CD14-positive monocyte (primary cell): ENCODE measurements around the gene SEC14L2. TPM values are rescaled to one million over a fixed set of nuclear protein-coding genes. Genes with fewer than 3 reads are reported as not detected.

Experiments used
- DNase-seq, 3 donors: peaks; one replicate each; pipeline ENCODE4 v3.0.0-alpha.2; 2011 to 2022
- H2AFZ ChIP-seq: 2 replicates; pipeline ENCODE4 v1.6.0; 2012; ENCODE audit warnings: mild to moderate bottlenecking, low read depth, low read length, inconsistent platforms; ENCODE audit not compliant: insufficient read depth, poor library complexity, severe bottlenecking
- H3K27ac ChIP-seq, 2 donors: 1 replicate in 1 of 2; 2 replicates in 1 of 2; pipeline ENCODE4 v1.5.1; 2012 to 2013; ENCODE audit warnings: low read length in 2 of 2, control low read depth in 1 of 2, inconsistent platforms in 1 of 2, low read depth in 1 of 2, mild to moderate bottlenecking in 1 of 2
- H3K27me3 ChIP-seq, 2 donors: one replicate each; pipeline versions ENCODE4 v1.6.0 to v1.6.1; 2011 to 2013; ENCODE audit warnings: low read length in 2 of 2; ENCODE audit not compliant: control insufficient read depth in 2 of 2, insufficient read depth in 2 of 2
- H3K36me3 ChIP-seq, 2 donors: replicated peaks in 1 of 2; 1 replicate in 1 of 2; 2 replicates in 1 of 2; pipeline versions ENCODE4 v1.5.1 to v1.6.1; 2012 to 2013; ENCODE audit warnings: low read length in 2 of 2, control low read depth in 1 of 2, inconsistent platforms in 1 of 2, mild to moderate bottlenecking in 1 of 2; ENCODE audit not compliant: insufficient read depth in 2 of 2, control insufficient read depth in 1 of 2
- H3K4me1 ChIP-seq, 2 donors: 1 replicate in 1 of 2; 2 replicates in 1 of 2; pipeline versions ENCODE4 v1.5.1 to v1.6.1; 2012 to 2013; ENCODE audit warnings: low read length in 2 of 2, control low read depth in 1 of 2, inconsistent platforms in 1 of 2, mild to moderate bottlenecking in 1 of 2, moderate library complexity in 1 of 2; ENCODE audit not compliant: insufficient read depth in 2 of 2, control insufficient read depth in 1 of 2
- H3K4me2 ChIP-seq: replicated peaks from 2 replicates; pipeline ENCODE3; 2012; ENCODE audit warnings: low read length, moderate library complexity, mild to moderate bottlenecking; ENCODE audit not compliant: poor library complexity, severe bottlenecking; ENCODE audit errors: extremely low read depth
- H3K4me3 ChIP-seq, 3 experiments: fragments of 200-600 bp in 1 of 3; sonication (generic) in 1 of 3; replicated peaks in 1 of 3; 1 replicate in 2 of 3; 2 replicates in 1 of 3; pipeline ENCODE4 v1.5.1; 2011 to 2013; ENCODE audit warnings: low read length in 3 of 3, mild to moderate bottlenecking in 3 of 3, control low read depth in 2 of 3, low read depth in 2 of 3, inconsistent platforms in 1 of 3, moderate library complexity in 1 of 3
- H3K79me2 ChIP-seq: 2 replicates; pipeline ENCODE4 v1.6.0; 2012; ENCODE audit warnings: mild to moderate bottlenecking, control low read depth, inconsistent platforms, low read length, moderate library complexity; ENCODE audit not compliant: insufficient read depth
- H3K9ac ChIP-seq: 2 replicates; pipeline ENCODE4 v1.6.0; 2017; ENCODE audit warnings: low read length, mild to moderate bottlenecking; ENCODE audit not compliant: insufficient read depth, poor library complexity, severe bottlenecking
- H3K9me3 ChIP-seq, 2 donors: replicated peaks in 1 of 2; 1 replicate in 1 of 2; 2 replicates in 1 of 2; pipeline versions ENCODE4 v1.5.1 to v1.6.1; 2012 to 2013; ENCODE audit warnings: low read length in 2 of 2, control low read depth in 1 of 2; ENCODE audit not compliant: control insufficient read depth in 1 of 2, insufficient read depth in 1 of 2
- H4K20me1 ChIP-seq: 2 replicates; pipeline ENCODE4 v1.6.0; 2012; ENCODE audit warnings: mild to moderate bottlenecking, low read length, control low read depth, moderate library complexity; ENCODE audit not compliant: insufficient read depth
- H3K27ac Mint-ChIP-seq, 7 donors: one replicate each; pipeline ENCODE4 v1.8.0; 2020; ENCODE audit warnings: mild to moderate bottlenecking in 7 of 7, mixed read lengths in 7 of 7, moderate library complexity in 6 of 7, inconsistent platforms in 2 of 7
- H3K27me3 Mint-ChIP-seq, 3 donors: one replicate each; pipeline ENCODE4 v1.8.0; 2021 to 2022; ENCODE audit warnings: low read depth in 3 of 3, mild to moderate bottlenecking in 3 of 3, mixed read lengths in 3 of 3, moderate library complexity in 3 of 3, inconsistent platforms in 1 of 3
- H3K36me3 Mint-ChIP-seq, 2 donors: one replicate each; pipeline ENCODE4 v1.8.0; 2020; ENCODE audit warnings: mixed read lengths in 2 of 2, inconsistent platforms in 1 of 2, mild to moderate bottlenecking in 1 of 2
- H3K4me1 Mint-ChIP-seq: one replicate; pipeline ENCODE4 v1.8.0; 2020; ENCODE audit warnings: mild to moderate bottlenecking, mixed read lengths
- H3K4me3 Mint-ChIP-seq, 2 donors: one replicate each; pipeline ENCODE4 v1.8.0; 2020; ENCODE audit warnings: mild to moderate bottlenecking in 2 of 2, mixed read lengths in 2 of 2, moderate library complexity in 1 of 2
- H3K9me3 Mint-ChIP-seq, 7 donors: one replicate each; pipeline ENCODE4 v1.8.0; 2020 to 2022; ENCODE audit warnings: mixed read lengths in 7 of 7, mild to moderate bottlenecking in 6 of 7, moderate library complexity in 6 of 7, inconsistent platforms in 2 of 7
- CTCF ChIP-seq: fragments of 200-600 bp; IDR thresholded peaks from one replicate; pipeline ENCODE4 v1.8.0; 2022; ENCODE audit warnings: antibody characterized with exemption, mild to moderate bottlenecking
- WGBS: methylation state at CpG from one replicate; pipeline ENCODE4 v1.1.5; 2013; ENCODE audit warnings: missing lambda C conversion rate; ENCODE audit not compliant: insufficient coverage; 5-methylcytosine and 5-hydroxymethylcytosine counted together
- intact Hi-C, 2 donors: fragments of 100-400 bp; cut with micrococcal nuclease; formaldehyde crosslinking; loops; one replicate each; pipeline versions ENCODE4 v1.15.0 to v1.15.1; 2023
- polyA plus RNA-seq, 3 donors: library from polyadenylated mRNA; depleted of rRNA in 1 of 3; unstranded in 2 of 3; stranded (reverse) in 1 of 3; fragments of 300-500 nt in 2 of 3; fragments of >200 nt in 1 of 3; fragmentation: Illumina TruSeq in 2 of 3; gene quantifications; 1 replicate in 2 of 3; 2 replicates in 1 of 3; pipeline ENCODE4 v1.2.3, GENCODE V29; 2012 to 2021

SEC14L2 gene
- polyA plus RNA-seq, 3 donors: 0.03 TPM; not detected in 1

- H3K27ac ChIP-seq: no peak overlapping the region
- H3K36me3 Mint-ChIP-seq: peaks cover 0 to 3% of the 10 kb centered on the region in 2 donors
- H3K36me3 ChIP-seq: no peaks in the 10 kb centered on the region
- peaks cover 15 to 44% of the 10 kb centered on the region in 2 donors for H3K27me3 ChIP-seq
- peaks cover 19% of the 10 kb centered on the region in 2 donors for H3K4me1 ChIP-seq
- intact Hi-C loops: no loop called here
- peak overlapping the region in 1 of 2 donors; percentile 57 for H3K4me3 Mint-ChIP-seq
- H3K4me2 ChIP-seq: no peak overlapping the region
- H3K9me3 ChIP-seq: peaks cover 7 to 13% of the 10 kb centered on the region in 2 donors
- no peak for DNase-seq
- no peak overlapping the region for H3K9ac ChIP-seq
- 90% methylated on average over 2 of the region's 4 CpGs for WGBS
- no peak for TF ChIP-seq CTCF
- peaks cover 28% of the 10 kb centered on the region for H3K4me1 Mint-ChIP-seq
- H3K27ac Mint-ChIP-seq: no peak overlapping the region
- H3K27me3 Mint-ChIP-seq: peaks cover 59 to 72% (median 61%) of the 10 kb centered on the region in 3 donors
- peaks cover 7 to 26% (median 17%) of the 10 kb centered on the region in 7 donors for H3K9me3 Mint-ChIP-seq
- H3K4me3 ChIP-seq: no peak overlapping the region
- H4K20me1 ChIP-seq: no peaks in the 10 kb centered on the region
- no peak overlapping the region for H2AFZ ChIP-seq
- H3K79me2 ChIP-seq: no peaks in the 10 kb centered on the region
Observed at GRCh38 chr22:30439226-30439625, 42.4 kb downstream of the SEC14L2 start.

- peaks cover 64 to 78% (median 65%) of the 10 kb centered on the region in 3 donors for H3K27me3 Mint-ChIP-seq
Observed at GRCh38 chr22:30439836-30440235, 43.0 kb downstream of the SEC14L2 start.

More at GRCh38 chr22:30439836-30440235, 43.0 kb downstream of the SEC14L2 start:
- H3K27ac Mint-ChIP-seq: peak overlapping the region in 1 of 7 donors; percentile 68
- Histone ChIP-seq H4K20me1 (no peaks in the 10 kb centered on the region), H3K27me3 (peaks cover 20 to 50% of the 10 kb centered on the region in 2 donors), H2AFZ (no peak overlapping the region), H3K27ac (no peak overlapping the region), H3K9me3 (peaks cover 7 to 13% of the 10 kb centered on the region in 2 donors), H3K4me2 (no peak overlapping the region), H3K36me3 (no peaks in the 10 kb centered on the region), H3K4me3 (no peak overlapping the region), H3K4me1 (peaks cover 19% of the 10 kb centered on the region in 2 donors), H3K9ac (no peak overlapping the region), H3K79me2 (no peaks in the 10 kb centered on the region)
- peaks cover 7 to 26% (median 17%) of the 10 kb centered on the region in 7 donors for H3K9me3 Mint-ChIP-seq
- WGBS: 88% methylated on average over 11 of the region's 11 CpGs
- intact Hi-C loops: loop anchor here in 1 of 2 donors (5.0 to 10.0 kb wide), 2 partner anchors 155 to 168 kb away; partner anchors contain the start of gene PES1
- H3K4me3 Mint-ChIP-seq: peak overlapping the region in 1 of 2 donors; percentile 50
- DNase-seq: no peak
- no peak for TF ChIP-seq CTCF
- peaks cover 0 to 3% of the 10 kb centered on the region in 2 donors for H3K36me3 Mint-ChIP-seq
- H3K4me1 Mint-ChIP-seq: peaks cover 28% of the 10 kb centered on the region
